ENCODE results near the gene SP2.
A peak's percentile ranks its signal among the peaks of the same experiment; 100 is the strongest.

Gene SP2

GRCh38 chr17:47946929-47947397 lies 50.9 kb downstream of the SP2 start:
- H3K36me3 ChIP-seq (replicated peaks; ENCODE audit: low read depth, low read length), result peaks cover 45% of the 10 kb centered on the region
- H3K79me2 ChIP-seq (ENCODE audit: low read length), result peaks cover 20% of the 10 kb centered on the region
- no peaks in the 10 kb centered on the region for H3K9me3 ChIP-seq (ENCODE audit: insufficient read depth, low read length)
- H2AFZ ChIP-seq (ENCODE audit: low read depth, low read length), result no peak overlapping the region
- no peaks in the 10 kb centered on the region for H3K27me3 ChIP-seq (ENCODE audit: low read depth, low read length)
- no peak overlapping the region for H3K9ac ChIP-seq (ENCODE audit: low read length)
- H3K4me1 ChIP-seq (ENCODE audit: low read length), result peaks cover 43% of the 10 kb centered on the region
- H3K27ac ChIP-seq (ENCODE audit: low read length), result no peak overlapping the region
- no peaks in the 10 kb centered on the region for H4K20me1 ChIP-seq (ENCODE audit: insufficient read depth, low read length)
- no peak overlapping the region for H3K4me3 ChIP-seq (ENCODE audit: low read length)
- TF ChIP-seq EZH2phosphoT487 (IDR thresholded peaks at IDR 0.05; ENCODE audit: low read depth), result no peak
- TF ChIP-seq CTCF (IDR thresholded peaks at IDR 0.05; ENCODE audit: low read depth, low read length), result peak; percentile 82
- H3K4me2 ChIP-seq (ENCODE audit: low read length), result no peak overlapping the region

DNA sequence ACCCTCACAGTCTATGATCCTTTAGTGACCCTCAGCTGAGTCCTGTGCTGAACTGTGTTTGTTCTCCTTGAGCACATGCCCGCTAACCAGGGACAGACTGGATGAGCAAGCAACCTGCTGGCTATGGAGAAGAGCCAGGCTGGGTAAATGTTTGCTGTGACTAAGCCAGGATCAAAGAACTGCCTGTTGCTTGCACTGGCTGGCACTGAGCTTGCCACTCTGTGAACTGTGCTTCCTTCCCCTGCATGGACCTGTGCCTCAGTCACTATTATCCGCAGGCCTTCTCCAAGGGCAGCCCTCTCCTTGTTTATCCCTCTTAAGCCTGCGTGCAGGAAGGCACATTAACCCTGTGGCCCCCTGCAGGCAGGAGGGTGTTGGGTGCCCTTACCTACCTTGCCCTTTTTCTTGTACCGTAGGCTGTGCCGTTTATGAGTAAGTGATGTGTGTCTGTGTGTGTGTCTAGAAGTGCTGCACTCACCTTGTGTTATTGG lies 52.7 kb downstream of the SP2 start:
- no peaks in the 10 kb centered on the region for H4K20me1 ChIP-seq (ENCODE audit: insufficient read depth, low read length)
- peak overlapping the region; percentile 37; the same call in 1 of the 2 replicates for H3K9ac ChIP-seq (ENCODE audit: low read length)

DNA sequence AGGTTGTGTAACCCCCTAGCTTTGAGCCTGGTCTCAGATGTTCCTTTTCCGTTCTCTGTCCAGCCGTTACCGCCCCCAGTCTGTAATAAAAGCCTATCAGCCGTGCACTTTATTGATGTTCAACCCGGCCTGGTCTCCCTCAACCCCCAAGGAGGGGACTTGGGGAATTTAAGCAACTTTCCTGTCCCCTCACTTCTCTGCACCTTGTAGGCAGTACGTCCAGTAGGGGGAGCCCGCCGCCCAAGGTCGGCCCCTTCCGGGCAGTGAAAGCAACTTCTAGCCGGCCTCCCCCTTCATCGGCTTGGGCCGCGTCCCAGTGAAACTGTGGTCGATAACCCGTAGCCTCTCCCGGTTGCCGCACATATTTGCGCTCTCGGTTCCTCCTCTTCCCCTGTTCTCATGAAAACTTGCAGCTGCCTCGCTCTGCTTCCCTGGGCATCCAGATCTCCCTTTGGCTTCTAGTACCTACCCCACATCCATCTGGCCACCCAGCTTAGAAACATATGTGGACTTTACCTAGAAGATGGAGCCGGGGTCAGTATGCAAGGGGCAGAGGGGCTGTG lies 53.2 kb downstream of the SP2 start:
- Histone ChIP-seq H3K27me3 (ENCODE audit: low read depth, low read length) (no peaks in the 10 kb centered on the region), H3K9ac (ENCODE audit: low read length) (peak overlapping the region; percentile 63), H3K79me2 (ENCODE audit: low read length) (no peaks in the 10 kb centered on the region), H2AFZ (ENCODE audit: low read depth, low read length) (no peak overlapping the region), H3K27ac (ENCODE audit: low read length) (peak overlapping the region; percentile 57), H3K4me3 (ENCODE audit: low read length) (peak overlapping the region; percentile 70), H3K9me3 (ENCODE audit: insufficient read depth, low read length) (no peaks in the 10 kb centered on the region), H3K4me2 (ENCODE audit: low read length) (peak overlapping the region; percentile 87), H3K4me1 (ENCODE audit: low read length) (peaks cover 37% of the 10 kb centered on the region), H3K36me3 (replicated peaks; ENCODE audit: low read depth, low read length) (peaks cover 38% of the 10 kb centered on the region), H4K20me1 (ENCODE audit: insufficient read depth, low read length) (no peaks in the 10 kb centered on the region)
- TF ChIP-seq EZH2phosphoT487 (IDR thresholded peaks at IDR 0.05; ENCODE audit: low read depth), result no peak
- TF ChIP-seq CTCF (IDR thresholded peaks at IDR 0.05; ENCODE audit: low read depth, low read length), result peak; percentile 90

More for the DNA sequence above, 52.7 kb downstream of the SP2 start:
- TF ChIP-seq CTCF (IDR thresholded peaks at IDR 0.05; ENCODE audit: low read depth, low read length) (no peak), EZH2phosphoT487 (IDR thresholded peaks at IDR 0.05; ENCODE audit: low read depth) (no peak)
- Histone ChIP-seq H3K27me3 (ENCODE audit: low read depth, low read length) (no peaks in the 10 kb centered on the region), H3K79me2 (ENCODE audit: low read length) (peaks cover 2% of the 10 kb centered on the region), H3K9me3 (ENCODE audit: insufficient read depth, low read length) (no peaks in the 10 kb centered on the region), H3K4me2 (ENCODE audit: low read length) (peak overlapping the region; percentile 87), H3K36me3 (replicated peaks; ENCODE audit: low read depth, low read length) (peaks cover 37% of the 10 kb centered on the region), H2AFZ (ENCODE audit: low read depth, low read length) (no peak overlapping the region), H3K4me3 (ENCODE audit: low read length) (peak overlapping the region; percentile 70), H3K4me1 (ENCODE audit: low read length) (peaks cover 37% of the 10 kb centered on the region), H3K27ac (ENCODE audit: low read length) (peak overlapping the region; percentile 28)

DNA sequence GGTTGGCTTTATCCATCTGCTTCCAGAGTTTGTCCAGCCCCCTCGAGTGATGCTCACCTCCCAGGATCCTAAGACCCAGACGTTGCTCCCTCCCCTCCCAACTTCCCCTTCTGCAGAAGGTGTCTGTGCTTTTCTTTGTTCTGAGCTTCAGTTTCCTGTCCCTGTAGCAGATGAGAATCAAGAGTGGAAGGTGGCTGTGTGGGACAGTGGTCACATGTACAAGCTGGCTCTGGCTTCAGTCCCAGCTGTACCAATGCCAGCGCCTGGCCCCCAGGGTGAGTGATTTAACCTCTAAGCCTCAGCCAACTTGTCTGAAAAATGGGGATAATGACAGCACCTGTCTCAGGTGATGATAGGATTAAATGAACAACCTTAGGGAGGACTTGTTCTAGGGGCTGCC lies 53.9 kb downstream of the SP2 start:
- Histone ChIP-seq H3K4me3 (ENCODE audit: low read length) (no peak overlapping the region), H3K27me3 (ENCODE audit: low read depth, low read length) (no peaks in the 10 kb centered on the region), H3K4me2 (ENCODE audit: low read length) (peak overlapping the region; percentile 87), H3K9ac (ENCODE audit: low read length) (peak overlapping the region; percentile 63; the same call in 1 of the 2 replicates), H3K79me2 (ENCODE audit: low read length) (no peaks in the 10 kb centered on the region), H3K9me3 (ENCODE audit: insufficient read depth, low read length) (no peaks in the 10 kb centered on the region), H3K4me1 (ENCODE audit: low read length) (peaks cover 37% of the 10 kb centered on the region), H4K20me1 (ENCODE audit: insufficient read depth, low read length) (no peaks in the 10 kb centered on the region), H2AFZ (ENCODE audit: low read depth, low read length) (no peak overlapping the region), H3K36me3 (replicated peaks; ENCODE audit: low read depth, low read length) (peaks cover 36% of the 10 kb centered on the region), H3K27ac (ENCODE audit: low read length) (peak overlapping the region; percentile 57)
- TF ChIP-seq EZH2phosphoT487 (IDR thresholded peaks at IDR 0.05; ENCODE audit: low read depth) (no peak), CTCF (IDR thresholded peaks at IDR 0.05; ENCODE audit: low read depth, low read length) (no peak)

Data from OCI-LY3 (cell line).